NCI-H146 (cell line): ENCODE measurements around the gene RNFT2.
"Not testable (repeated sequence)": the region's sequence is repeated elsewhere in the genome, so short reads cannot be mapped to it uniquely, and the experiment has no call there.

Experiments
- DNase-seq: peaks from one replicate; lab custom pipeline; 2025; lab: John Stamatoyannopoulos, UW

RNFT2 gene

DNA sequence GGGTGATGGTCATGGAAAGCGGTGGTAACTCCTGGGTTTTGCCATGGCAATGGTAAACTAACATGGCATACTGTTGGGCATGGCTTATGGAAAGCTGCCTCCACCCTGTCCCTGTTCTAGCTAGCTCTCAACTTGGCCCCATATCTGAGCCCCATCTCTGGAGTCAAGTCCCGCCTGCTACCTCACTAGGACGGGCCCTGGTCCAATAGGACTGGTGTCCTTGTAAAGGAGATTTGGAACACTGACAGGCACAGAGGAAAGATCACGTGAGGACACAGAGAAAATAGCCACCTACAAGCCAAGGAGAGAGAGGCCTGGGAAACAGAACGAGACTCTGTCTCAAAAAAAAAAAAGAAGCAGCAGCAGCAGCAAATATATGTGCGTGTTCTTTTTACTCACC lies 59.8 kb downstream of the RNFT2 start:
- DNase-seq = no peak

DNA sequence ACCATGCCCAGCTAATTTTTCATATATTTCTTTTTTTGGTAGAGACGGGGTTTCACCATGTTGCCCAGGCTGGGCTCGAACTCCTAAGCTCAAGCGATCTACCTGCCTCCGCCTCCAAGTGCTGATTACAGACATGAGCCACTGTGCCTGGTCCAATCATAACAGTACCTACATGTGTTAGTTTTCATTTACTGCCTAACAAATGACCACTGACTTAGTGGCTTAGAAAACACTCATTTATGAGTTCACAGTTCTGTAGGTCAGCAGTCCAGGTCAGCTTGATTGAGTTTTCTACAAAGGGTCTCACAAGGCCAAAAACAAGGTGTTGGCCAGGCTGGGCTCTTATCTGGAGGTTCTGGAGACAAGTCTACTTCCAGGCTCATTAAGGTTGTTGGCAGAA lies 60.6 kb downstream of the RNFT2 start:
- no peak for DNase-seq

DNA sequence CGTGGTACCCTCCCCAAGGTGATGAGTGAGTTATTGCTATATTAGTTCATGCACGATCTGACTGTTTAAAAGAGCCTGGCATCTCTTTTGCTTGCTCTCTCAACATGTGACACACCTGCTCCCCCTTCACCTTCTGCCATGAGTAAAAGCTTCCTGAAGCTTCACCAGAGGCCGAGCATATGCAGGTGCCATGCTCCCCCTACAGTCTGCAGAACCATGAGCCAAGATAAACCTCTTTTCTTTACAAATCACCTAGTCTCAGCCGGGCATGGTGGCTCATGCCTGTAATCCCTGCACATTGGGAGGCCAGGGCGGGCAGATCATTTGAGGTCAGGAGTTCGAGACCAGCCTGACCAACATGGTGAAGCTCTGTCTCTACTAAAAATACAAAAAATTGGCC lies 61.8 kb downstream of the RNFT2 start:
- no peak for DNase-seq

DNA sequence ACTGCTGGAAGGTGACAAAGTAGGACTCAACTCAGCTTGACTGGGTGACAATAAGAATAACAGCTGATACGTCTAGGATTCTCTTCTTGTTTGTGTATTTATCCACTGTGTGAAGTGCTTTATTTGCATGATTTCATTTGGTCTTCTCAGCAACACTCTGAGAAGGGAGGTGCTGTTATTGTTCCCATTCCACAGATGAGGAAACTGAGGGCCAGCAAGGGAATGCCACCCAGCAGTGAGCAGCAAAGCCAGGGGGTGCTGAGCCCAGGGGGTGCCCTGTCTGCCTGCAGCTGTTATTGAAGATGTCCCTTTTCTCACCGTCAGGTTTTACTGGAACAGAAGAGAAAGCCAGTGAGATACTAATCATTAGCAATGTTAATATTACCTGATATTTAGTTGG lies 62.8 kb downstream of the RNFT2 start:
- no peak for DNase-seq

DNA sequence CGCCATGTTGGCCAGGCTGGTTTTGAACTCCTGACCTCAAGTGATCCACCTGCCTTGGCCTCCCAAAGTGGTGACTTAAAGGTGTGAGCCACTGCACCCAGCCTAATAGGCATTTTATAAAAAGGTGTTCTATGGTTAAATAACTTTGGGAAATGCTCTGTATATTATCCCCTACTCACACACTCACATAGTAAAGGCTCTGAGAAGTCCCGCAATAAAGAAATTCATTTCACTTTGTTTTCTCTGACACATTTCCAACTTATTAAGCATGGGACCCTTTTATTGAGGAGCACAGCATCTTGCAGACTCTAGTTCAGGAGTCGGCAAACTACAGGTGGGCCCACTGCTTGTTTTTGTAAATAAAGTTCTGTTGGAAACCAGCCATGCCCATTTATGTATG lies 63.9 kb downstream of the RNFT2 start:
- DNase-seq = no peak

DNA sequence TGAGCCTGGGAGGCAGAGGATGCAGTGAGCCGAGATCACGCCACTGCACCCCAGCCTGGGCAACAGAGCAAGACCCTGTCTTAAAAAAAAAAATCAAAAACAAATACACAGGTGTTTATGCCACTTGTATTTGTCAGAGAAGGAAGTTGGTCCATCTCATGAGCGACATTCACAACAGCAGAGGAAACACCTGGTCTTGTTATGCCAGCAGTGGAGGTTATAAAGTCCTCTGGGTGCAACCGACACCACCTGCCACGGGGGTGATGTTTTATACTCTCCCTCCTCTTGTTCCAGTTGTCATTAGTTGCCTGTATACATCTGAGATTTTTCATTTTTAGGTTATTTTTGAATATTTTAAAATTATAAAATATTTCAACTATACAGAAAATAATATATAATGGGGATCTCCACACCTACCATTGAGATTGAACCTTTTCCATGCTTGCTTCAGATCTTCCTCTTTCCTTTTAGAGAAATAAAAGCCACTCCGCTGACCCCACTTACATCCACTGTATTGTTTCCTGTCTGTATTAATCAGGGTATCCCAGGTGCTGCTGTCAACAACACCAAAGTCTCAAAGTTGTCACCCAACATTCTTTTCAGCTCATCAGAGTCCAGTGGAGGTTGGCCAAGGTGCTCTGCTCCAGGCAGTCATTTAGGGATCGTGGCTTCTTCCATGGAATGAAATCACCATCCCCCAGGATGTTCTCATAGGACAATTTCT lies 65.1 kb downstream of the RNFT2 start:
- DNase-seq = no peak

DNA sequence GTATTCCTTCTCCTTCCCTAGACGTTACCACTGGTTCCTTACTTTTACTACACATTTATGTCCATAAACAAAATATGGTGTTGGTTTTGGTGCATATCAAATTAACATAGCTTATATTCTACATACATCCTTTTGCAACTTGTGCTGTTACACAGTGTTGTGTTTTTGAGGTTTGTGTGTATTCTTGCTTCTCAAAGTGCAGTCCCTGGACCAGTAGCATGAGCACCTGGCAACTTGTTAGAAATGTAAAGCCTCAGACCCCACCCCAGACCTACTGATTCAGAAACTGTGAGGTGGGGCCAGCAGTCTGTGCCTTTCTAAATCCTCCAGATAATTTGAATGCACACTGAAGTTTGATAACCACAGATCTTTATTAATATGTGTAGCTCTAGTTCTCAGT lies 65.9 kb downstream of the RNFT2 start:
- DNase-seq = no peak

DNA sequence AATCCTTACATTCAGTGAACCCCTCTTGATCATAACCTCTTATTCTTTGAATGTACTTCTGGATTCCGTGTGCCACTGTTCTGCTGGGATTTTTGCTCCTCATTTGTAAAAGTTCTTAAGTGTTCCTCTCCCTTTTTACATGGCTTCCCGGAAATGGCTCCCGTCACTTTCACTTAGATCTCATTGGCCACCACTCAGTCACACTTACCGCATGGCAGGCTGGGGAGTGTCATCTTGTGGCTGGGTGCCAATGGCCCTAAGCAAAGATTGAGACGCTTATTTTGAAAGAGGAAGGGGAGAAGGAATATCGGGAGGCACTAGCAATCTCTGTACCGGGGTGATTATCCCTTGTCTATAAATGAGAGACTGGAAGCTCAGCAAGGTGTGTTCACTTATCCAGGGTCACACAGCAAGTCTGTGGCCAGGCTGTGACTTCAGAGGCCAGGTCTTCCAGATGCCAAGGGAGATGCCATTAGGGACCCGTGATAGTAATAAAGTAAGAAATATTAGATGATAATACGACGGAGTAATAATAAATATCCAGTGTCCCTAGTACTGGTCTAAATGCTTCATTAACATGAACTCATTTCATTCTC lies 68.8 kb downstream of the RNFT2 start:
- no peak for DNase-seq

DNA sequence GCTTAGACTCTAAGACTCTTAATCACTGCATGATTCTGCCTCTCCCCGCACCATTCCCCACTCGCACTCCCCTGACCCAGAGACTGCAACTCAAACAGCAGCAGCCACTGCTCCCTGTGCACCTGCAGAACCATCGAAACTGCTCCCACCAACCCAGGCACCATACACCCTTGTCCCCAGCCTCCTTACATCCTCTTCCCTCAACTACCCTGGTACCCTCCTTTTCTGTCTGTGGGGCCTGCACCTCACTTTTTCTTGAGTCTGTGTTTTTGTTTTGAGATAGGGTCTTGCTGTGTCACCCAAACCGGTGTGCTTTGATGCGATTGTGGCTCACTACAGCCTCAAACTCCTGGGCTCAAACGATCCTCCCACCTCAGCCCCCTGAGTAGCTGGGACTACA lies 69.4 kb downstream of the RNFT2 start:
- no peak for DNase-seq

DNA sequence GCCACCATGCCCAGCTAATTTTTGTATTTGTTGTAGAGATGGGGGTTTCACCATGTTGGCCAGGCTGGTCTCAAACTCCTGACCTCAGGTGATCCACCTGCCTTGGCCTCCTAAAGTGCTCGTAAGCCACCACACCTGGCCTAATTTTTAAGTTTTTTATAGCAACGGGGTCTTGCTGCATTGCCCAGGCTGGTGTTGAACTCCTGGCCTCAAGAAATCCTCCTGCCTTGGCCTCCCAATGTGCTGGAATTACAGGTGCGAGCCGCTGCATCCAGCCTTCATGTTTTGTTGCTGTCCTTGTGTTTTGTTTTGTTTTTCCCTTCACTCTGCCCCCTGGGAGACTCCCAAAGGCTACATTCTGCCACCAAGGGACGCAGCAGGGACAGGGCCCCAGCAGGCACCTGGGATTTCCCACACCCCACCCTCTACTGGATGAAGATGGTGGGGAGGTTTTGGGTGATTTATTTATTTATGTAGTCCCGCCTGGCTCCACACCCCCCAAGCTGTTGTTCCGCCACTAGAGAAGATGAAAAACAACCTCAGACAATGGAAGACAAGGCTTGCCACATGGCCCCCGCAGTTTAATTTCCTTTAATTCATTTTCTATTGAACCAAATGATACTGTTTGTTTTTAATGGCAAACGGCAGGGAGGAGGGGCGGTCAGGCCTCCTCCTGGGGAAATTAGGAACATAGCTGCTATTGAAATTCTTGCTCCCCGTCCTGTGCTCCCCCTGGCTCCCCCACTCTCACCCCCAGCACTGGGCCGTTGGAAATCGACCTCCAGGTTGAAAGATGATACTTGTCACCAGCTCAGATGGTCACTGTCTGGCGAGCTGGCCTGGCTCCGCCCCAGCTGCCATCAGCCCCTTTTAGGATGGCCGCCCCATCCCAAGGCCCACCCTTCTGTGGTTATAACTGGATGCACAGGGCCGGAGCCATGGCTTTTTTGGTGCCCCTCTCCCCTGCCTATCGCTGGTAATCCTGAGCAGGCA lies 70.3 kb downstream of the RNFT2 start:
- peak; percentile 27 for DNase-seq

DNA sequence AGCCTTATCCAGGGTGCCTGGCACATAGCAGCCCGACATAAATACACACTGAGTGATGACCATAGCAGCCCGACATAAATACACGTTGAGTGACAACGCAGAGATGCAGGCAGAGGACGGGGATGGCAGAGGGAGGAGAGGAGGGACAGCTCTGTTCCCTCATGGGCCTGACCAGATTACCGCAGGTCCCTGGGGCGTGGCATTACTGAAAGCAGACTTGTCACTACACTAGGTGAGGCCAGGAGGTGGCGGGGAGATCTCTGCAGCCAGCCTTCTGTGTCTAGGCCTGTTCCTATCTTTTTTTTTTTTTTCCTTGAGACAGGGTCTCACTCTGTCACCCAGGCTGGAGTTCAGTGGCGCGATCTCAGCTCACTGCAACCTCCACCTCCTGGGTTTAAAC lies 74.1 kb downstream of the RNFT2 start:
- no peak for DNase-seq

DNA sequence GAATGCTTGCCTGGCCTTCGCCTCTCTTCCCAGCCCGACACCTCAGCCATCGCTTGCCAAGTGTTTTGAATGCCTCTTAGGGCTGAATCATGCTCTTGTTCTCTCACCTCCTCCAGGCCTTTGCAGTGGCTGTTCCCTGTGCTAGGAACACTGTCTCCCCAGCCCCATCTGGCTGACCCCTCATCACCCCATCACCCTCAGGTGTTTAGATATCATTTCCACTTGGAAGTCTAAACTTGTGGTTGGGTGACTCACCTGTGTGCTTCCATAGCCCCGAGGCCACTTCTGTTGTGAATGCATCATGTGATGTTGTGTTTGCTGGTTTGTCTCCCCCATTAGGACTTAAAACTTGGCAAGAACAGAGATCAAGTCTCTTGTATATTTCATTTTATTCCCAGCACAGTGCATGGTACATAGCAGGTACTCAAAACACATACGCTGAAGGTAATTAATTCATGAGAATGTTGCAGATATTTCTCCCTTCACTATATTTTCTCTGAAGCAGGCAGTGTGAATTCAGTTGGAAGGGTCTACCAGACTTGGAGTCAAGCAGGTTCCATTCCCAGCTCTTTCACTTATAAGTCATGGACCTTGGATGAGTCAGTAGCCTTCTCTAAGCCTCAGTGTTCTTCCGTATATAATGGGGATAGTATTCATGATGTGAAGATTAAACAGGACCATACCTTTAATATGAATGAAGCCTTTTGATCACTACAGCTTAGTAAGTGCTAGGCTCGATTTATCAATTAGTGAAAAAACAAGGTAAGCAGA lies 75.3 kb downstream of the RNFT2 start:
- no peak for DNase-seq

DNA sequence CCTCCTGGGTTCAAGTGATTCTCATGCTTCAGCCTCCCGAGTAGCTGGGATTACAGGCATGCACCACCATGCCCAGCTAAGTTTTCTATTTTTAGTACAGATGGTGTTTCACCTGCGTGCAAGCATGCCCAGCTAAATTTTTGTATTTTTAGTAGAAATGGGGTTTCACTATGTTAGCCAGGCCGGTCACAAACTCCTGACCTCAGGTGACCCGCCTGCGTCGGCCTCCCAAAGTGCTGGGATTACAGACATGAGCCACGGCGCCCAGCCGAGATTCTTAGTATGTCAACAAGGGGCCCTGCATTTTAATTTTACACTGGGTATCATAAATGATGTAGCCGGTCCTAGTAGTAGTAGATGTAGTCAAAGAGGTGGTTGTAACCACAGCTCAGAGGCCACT lies 76.7 kb downstream of the RNFT2 start:
- not testable (repeated sequence) for DNase-seq

DNA sequence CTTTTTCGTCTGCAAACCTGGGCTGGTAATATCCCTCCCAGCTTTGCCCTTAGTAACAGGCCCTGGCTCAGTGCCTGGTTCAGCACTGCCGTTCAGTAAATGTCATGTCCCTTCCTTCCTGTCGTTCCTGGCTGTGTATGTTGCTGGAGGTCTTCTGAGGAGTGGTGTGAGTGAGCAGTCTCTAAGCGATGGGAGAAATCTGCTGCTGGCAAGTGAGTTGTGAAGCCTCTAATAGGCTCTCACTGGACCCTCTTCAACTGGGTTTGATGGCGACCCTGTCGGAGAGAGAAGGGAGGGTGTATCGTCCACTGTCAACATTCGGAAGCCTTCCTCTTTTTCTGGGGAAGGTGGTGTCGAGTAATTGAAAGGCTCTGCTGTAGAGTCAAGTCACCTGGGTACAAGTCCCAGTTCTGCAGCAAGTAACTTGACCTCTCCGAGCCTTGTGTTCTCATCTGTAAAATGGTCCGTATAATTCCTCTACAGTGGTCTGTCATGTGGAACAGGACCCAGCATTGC lies 80.3 kb downstream of the RNFT2 start:
- no peak for DNase-seq

DNA sequence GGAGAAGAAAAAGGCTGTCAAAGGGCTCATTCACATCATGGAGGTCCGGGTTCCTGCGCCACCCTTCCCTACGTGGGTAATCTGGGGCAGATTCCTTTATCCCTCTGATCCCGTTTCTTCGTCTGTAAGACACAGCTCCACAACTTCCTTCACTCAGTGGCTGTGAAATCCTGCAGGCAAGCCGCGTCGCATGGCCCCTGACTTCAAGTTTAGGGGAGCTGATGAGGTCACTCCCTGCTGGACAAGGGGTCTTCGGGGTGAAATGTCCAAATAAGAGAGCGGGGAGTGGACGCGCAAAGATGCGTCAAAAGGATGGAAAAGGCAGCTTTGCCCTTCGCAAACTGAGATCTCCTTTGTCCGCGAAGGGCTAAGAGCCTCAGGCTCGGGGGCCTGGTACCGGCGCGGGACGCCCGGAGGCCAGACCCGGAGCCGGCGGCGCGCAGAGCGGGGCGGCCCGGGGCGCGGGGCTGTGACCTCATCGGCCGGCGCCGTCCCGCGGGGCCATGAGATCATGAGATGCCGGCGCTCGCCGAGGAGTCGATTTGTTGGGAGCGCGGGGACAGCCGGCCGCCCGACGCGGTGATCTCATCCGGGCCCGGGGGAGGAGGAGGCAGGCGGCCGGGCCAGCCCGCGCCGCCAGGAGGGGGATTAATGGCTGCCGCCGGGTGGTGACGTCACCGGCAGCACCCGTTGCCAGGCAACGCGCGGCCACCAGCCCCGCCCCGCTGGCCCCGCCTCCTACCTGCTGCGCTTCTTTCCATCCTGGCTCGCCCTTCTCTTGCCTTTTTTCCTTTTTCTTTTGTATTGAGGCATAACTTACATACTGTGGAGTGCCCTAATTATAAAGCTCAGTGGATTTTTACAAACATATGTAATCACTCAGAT lies 81.1 kb downstream of the RNFT2 start:
- DNase-seq = peak; percentile 94

DNA sequence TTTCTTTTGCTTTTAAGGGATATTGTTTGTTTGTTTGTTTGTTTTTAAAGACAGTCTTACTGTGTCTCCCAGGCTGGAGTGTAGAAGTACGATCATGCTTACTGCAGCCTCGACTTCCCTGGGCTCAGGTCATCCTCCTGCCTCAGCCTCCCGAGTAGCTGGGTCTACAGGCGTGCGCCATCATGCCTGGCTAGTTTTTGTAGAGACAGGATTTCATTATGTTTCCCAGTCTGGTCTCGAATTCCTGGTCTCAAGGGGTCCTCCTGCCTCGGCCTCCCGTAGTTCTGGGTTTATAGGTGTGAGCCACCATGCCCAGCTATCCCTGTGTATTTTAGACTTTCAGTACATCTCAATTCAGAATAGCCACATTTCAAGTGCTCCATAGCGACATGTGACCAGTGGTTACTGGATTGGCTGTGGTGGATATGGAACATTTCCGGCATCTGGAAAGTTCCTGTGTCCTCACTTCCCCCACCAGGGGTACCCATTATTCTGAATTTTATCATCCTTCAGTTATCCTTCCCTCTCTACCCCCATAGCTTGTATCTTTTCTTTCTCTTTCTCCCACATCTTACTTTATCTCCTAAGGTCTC lies 82.0 kb downstream of the RNFT2 start:
- DNase-seq = no peak

DNA sequence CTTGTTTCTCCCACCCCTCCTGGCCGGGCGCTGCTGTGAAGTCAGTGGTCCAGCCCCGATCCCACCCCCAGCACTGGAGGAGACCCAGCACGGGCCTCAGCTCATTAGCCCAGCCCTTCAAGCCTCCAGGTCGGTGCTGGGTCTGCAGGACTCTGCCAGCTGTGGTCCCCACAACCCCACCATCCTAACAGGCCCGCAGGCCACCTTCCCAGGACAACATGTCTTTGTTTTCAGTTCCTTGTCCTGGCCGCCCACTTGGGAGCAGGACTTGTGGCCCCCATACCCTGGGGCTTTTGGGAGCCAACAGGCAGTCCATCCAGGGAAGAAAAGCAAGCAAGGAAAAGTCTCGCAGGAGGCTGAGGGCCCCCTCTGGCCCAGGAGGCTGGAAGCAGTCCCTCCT lies 83.2 kb downstream of the RNFT2 start:
- DNase-seq = no peak

DNA sequence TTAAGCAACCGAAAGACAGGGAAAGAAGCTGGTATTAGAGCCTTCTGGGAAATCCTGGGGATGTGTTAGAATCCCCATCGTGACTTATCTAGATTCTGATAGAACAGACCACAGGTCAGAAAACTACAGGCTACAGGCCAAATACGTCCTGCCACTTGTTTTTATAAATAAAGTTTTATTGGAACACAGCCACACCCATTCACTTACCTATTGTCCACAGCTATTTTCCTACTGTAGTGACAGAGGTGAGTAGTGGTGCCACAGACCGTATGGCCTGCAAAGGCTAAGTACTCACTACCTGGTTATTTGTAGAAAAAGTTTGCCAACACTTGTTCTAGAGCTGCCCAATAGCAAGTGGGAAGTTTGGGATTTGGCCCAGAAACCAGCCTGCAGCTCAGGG lies 89.3 kb downstream of the RNFT2 start:
- no peak for DNase-seq

DNA sequence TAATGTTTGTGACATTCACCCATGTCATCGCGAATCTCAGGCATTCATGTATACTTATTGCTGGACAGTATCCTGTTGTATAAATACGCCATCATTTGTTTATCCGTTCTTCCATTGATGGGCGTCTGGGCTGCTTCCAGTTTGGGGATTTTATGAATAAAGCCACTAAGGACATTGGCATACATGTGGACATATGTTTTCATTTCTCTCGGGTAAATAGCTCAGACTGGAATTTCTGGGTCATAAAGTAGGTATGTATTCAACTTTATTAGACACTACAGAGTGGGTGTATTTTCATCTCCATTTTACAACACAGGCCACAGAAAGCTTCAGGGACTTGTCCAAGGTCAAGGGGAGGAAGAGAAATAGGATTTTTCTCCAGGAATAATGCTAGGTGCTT lies 94.2 kb downstream of the RNFT2 start:
- DNase-seq = no peak

DNA sequence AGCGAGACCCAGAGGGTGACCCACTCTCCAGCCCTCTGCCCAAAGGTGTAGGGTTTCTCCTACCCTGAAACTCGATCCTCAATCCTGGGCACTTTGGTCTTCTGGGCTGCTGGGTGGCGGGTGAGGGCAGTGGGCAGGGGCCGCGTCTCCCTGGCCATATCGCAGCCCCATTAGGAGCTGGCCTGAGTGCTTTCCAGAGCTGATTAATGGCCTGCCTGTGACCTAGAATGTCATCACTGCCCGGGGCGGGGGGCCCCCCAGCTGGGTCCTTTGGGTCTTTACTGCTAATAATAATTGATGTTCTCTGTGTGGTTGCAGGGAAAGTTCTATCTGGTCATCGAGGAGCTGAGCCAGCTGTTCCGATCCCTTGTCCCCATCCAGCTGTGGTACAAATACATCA lies 95.4 kb downstream of the RNFT2 start:
- DNase-seq = no peak

DNA sequence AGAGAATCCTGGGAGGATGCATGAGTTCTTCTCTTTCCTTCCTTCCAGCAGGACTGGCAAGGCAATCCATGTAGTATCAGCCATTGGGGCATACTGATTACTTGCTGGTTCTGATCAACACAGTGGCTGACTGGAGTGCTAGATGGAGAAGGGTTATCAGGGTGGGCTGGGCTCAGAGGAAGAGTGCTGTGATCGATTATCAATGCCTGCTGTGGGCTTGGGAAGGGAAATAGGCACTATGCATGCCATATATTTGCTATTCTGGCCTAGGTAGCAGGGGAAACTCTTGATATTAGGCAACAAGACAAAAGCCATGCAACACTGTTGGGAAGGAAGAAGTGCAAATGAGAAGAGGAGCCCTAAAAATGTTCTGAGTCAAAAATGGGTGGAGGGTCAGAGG lies 97.4 kb downstream of the RNFT2 start:
- DNase-seq = no peak
